H9 (cell line): ENCODE results near the gene KIF26B. TPM values are rescaled to one million over a fixed set of nuclear protein-coding genes. Genes with fewer than 3 reads are reported as not detected.

ENCODE experiments used
- DNase-seq: peaks from one replicate; pipeline ENCODE4 v3.0.0-alpha.2; 2017
- H2AFZ ChIP-seq: one replicate; pipeline ENCODE4 v1.6.1; 2013; ENCODE audit warnings: mild to moderate bottlenecking, low read length, control low read depth, moderate library complexity
- H2AK5ac ChIP-seq: 2 replicates; pipeline ENCODE4 v1.6.1; 2013; ENCODE audit warnings: low read length, control low read depth, mixed read lengths; ENCODE audit not compliant: insufficient read length
- H2BK120ac ChIP-seq: one replicate; pipeline ENCODE4 v1.6.1; 2013; ENCODE audit warnings: low read depth, mild to moderate bottlenecking, low read length, control low read depth, inconsistent platforms; ENCODE audit not compliant: poor library complexity, severe bottlenecking
- H2BK12ac ChIP-seq: 2 replicates; pipeline ENCODE4 v1.6.1; 2013; ENCODE audit warnings: low read length, control low read depth, mixed read lengths, low read depth; ENCODE audit not compliant: insufficient read length
- H2BK15ac ChIP-seq: 2 replicates; pipeline ENCODE4 v1.6.1; 2013; ENCODE audit warnings: low read depth, low read length, control low read depth
- H2BK20ac ChIP-seq: one replicate; pipeline ENCODE4 v1.6.1; 2013; ENCODE audit warnings: low read depth, mild to moderate bottlenecking, low read length, control low read depth, inconsistent platforms; ENCODE audit not compliant: poor library complexity, severe bottlenecking
- H2BK5ac ChIP-seq: 2 replicates; pipeline ENCODE4 v1.6.1; 2013; ENCODE audit warnings: low read length, control low read depth, mixed read lengths; ENCODE audit not compliant: insufficient read length
- H3K14ac ChIP-seq: 2 replicates; pipeline ENCODE4 v1.6.1; 2013; ENCODE audit warnings: low read length, control low read depth; ENCODE audit not compliant: insufficient read depth
- H3K18ac ChIP-seq: 2 replicates; pipeline ENCODE4 v1.6.1; 2013; ENCODE audit warnings: low read depth, mild to moderate bottlenecking, mixed read lengths, low read length, control low read depth; ENCODE audit not compliant: insufficient read length
- H3K23ac ChIP-seq: 2 replicates; pipeline ENCODE4 v1.6.1; 2013; ENCODE audit warnings: low read length, control low read depth, mixed read lengths, low read depth; ENCODE audit not compliant: insufficient read length
- H3K23me2 ChIP-seq: 2 replicates; pipeline ENCODE4 v1.6.1; 2013; ENCODE audit warnings: low read depth, mild to moderate bottlenecking, mixed read lengths, low read length, control low read depth; ENCODE audit not compliant: insufficient read length, poor library complexity, severe bottlenecking
- H3K27ac ChIP-seq: 2 replicates; pipeline ENCODE4 v1.5.1; 2013; ENCODE audit warnings: low read length, control low read depth, mixed read lengths, low read depth; ENCODE audit not compliant: insufficient read length
- H3K27me3 ChIP-seq: 2 replicates; pipeline ENCODE4 v1.6.1; 2013; ENCODE audit warnings: low read length, control low read depth, inconsistent platforms; ENCODE audit not compliant: insufficient read depth
- H3K4ac ChIP-seq: 2 replicates; pipeline ENCODE4 v1.6.1; 2013; ENCODE audit warnings: low read depth, mild to moderate bottlenecking, control low read depth, inconsistent platforms, low read length, moderate library complexity
- H3K4me1 ChIP-seq: 2 replicates; pipeline ENCODE4 v1.6.1; 2013; ENCODE audit warnings: low read length, control low read depth, inconsistent platforms; ENCODE audit not compliant: insufficient read depth
- H3K4me2 ChIP-seq: 2 replicates; pipeline ENCODE4 v1.6.1; 2013; ENCODE audit warnings: low read length, control low read depth, mixed read lengths; ENCODE audit not compliant: insufficient read length, insufficient read depth
- H3K56ac ChIP-seq: 2 replicates; pipeline ENCODE4 v1.6.1; 2013; ENCODE audit warnings: low read depth, mild to moderate bottlenecking, mixed read lengths, low read length, control low read depth; ENCODE audit not compliant: insufficient read length
- H3K79me1 ChIP-seq: 2 replicates; pipeline ENCODE4 v1.6.1; 2013; ENCODE audit warnings: low read depth, mild to moderate bottlenecking, moderate library complexity, low read length, control low read depth, inconsistent platforms; ENCODE audit not compliant: insufficient read depth, poor library complexity, severe bottlenecking
- H3K79me2 ChIP-seq: 2 replicates; pipeline ENCODE4 v1.6.1; 2013; ENCODE audit warnings: low read length, control low read depth, inconsistent platforms; ENCODE audit not compliant: insufficient read depth
- H3K9ac ChIP-seq: 2 replicates; pipeline ENCODE4 v1.6.1; 2013; ENCODE audit warnings: low read length, control low read depth, mixed read lengths; ENCODE audit not compliant: insufficient read length; ENCODE audit errors: extremely low read depth
- H3K9me3 ChIP-seq: one replicate; pipeline ENCODE4 v1.6.1; 2013; ENCODE audit warnings: low read depth, low read length, inconsistent platforms; ENCODE audit not compliant: control insufficient read depth
- H3T11ph ChIP-seq: one replicate; pipeline ENCODE4 v1.6.1; 2013; ENCODE audit warnings: mild to moderate bottlenecking, low read length, control low read depth, inconsistent platforms
- H4K20me1 ChIP-seq: one replicate; pipeline ENCODE4 v1.6.1; 2013; ENCODE audit not compliant: control insufficient read depth, insufficient read length, insufficient read depth
- H4K5ac ChIP-seq: 2 replicates; pipeline ENCODE4 v1.6.1; 2013; ENCODE audit warnings: low read depth, mild to moderate bottlenecking, mixed read lengths, low read length, control low read depth; ENCODE audit not compliant: insufficient read length
- H4K8ac ChIP-seq: replicated peaks from 2 replicates; pipeline ENCODE4 v1.6.1; 2013; ENCODE audit warnings: low read length, control low read depth, mixed read lengths, low read depth; ENCODE audit not compliant: insufficient read length
- H4K91ac ChIP-seq: 2 replicates; pipeline ENCODE4 v1.6.1; 2013; ENCODE audit warnings: low read depth, mild to moderate bottlenecking, moderate library complexity, mixed read lengths, low read length, control low read depth; ENCODE audit not compliant: insufficient read length
- H3K27ac Mint-ChIP-seq, 3 experiments: 2 replicates in 2 of 3; 3 replicates in 1 of 3; pipeline ENCODE4 v1.8.0; 2020 to 2021; ENCODE audit warnings: mixed read lengths in 3 of 3, mild to moderate bottlenecking in 1 of 3, moderate library complexity in 1 of 3
- H3K27me3 Mint-ChIP-seq: 2 replicates; pipeline ENCODE4 v1.8.0; 2021; ENCODE audit warnings: low read depth, mild to moderate bottlenecking, moderate library complexity, mixed read lengths
- H3K36me3 Mint-ChIP-seq, 3 experiments: 2 replicates in 2 of 3; 3 replicates in 1 of 3; pipeline ENCODE4 v1.8.0; 2020 to 2021; ENCODE audit warnings: low read depth in 3 of 3, mixed read lengths in 3 of 3; ENCODE audit not compliant: insufficient read depth in 1 of 3
- H3K4me1 Mint-ChIP-seq, 2 experiments: 2 replicates each; pipeline ENCODE4 v1.8.0; 2020; ENCODE audit warnings: mixed read lengths in 2 of 2
- H3K4me3 Mint-ChIP-seq, 2 experiments: 2 replicates in 1 of 2; 3 replicates in 1 of 2; pipeline ENCODE4 v1.8.0; 2020 to 2021; ENCODE audit warnings: mild to moderate bottlenecking in 2 of 2, mixed read lengths in 2 of 2, moderate library complexity in 1 of 2
- H3K9me3 Mint-ChIP-seq, 2 experiments: 2 replicates in 1 of 2; 3 replicates in 1 of 2; pipeline ENCODE4 v1.8.0; 2020; ENCODE audit warnings: mild to moderate bottlenecking in 2 of 2, mixed read lengths in 2 of 2, moderate library complexity in 1 of 2
- WGBS: extraction: QIAGEN DNeasy Blood & Tissue Kit; methylation state at CpG from one replicate; pipeline ENCODE4 v1.1.7; 2013; ENCODE audit warnings: missing lambda C conversion rate, low lambda C conversion rate, mixed read lengths; ENCODE audit not compliant: insufficient read length; ENCODE audit errors: extremely low coverage; 5-methylcytosine and 5-hydroxymethylcytosine counted together
- total RNA-seq: library from RNA; stranded (reverse); gene quantifications from 2 replicates; pipeline ENCODE4 v1.2.1, GENCODE V29; 2021
- TF ChIP-seq, protein P1 (sequence below): fragments of 200-600 bp; sonication (generic); conservative IDR thresholded peaks from 3 replicates; pipeline ENCODE4 v1.8.0; 2021; ENCODE audit warnings: antibody characterized with exemption, mild to moderate bottlenecking

KIF26B gene
- total RNA-seq, 1 experiment from 2014 or later = 0.13 TPM

DNA sequence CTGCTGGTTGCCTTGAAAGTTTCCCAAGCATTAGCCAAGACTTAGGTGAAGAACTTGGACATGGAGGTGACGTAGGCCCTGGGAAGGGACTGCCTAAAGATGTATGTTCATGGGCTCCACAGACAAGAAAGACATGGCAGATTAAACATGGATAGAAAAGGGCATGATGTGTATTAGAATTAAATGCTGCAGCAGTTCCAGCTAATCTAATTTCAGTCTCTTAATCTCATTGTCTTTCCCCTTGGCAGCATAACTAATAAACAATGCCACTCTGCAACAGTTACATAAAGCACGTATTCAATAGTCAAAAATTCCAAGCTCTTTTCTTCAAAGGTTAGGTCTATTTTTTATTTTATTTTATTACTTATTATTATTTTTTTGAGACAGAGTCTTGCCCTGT, 251.6 kb downstream of the KIF26B start:
- Mint-ChIP-seq H3K9me3 (no peaks in the 10 kb centered on the region), H3K4me1 (peaks cover 12 to 15% of the 10 kb centered on the region in 2 experiments), H3K27ac (no peak overlapping the region), H3K4me3 (no peak overlapping the region), H3K36me3 (no peaks in the 10 kb centered on the region), H3K27me3 (no peaks in the 10 kb centered on the region)
- Histone ChIP-seq H4K20me1 (no peaks in the 10 kb centered on the region), H3K9me3 (no peaks in the 10 kb centered on the region), H3K14ac (no peak overlapping the region), H3K79me1 (no peaks in the 10 kb centered on the region), H4K8ac (no peak overlapping the region), H2BK20ac (no peak overlapping the region), H3K4me1 (0 out of 2 replicates have a peak, but pooled peaks cover 4% of the 10 kb centered on the region), H3K4ac (no peak overlapping the region), H3K56ac (no peak overlapping the region), H3K79me2 (no peaks in the 10 kb centered on the region), H3T11ph (no peak overlapping the region), H3K23ac (no peak overlapping the region), H2BK120ac (no peak overlapping the region), H3K27ac (no peak overlapping the region), H3K18ac (no peak overlapping the region), H2BK5ac (no peak overlapping the region), H2AFZ (no peak overlapping the region), H2BK15ac (no peak overlapping the region), H3K4me2 (no peak overlapping the region), H3K23me2 (no peaks in the 10 kb centered on the region), H2BK12ac (no peak overlapping the region), H3K9ac (no peak overlapping the region), H3K27me3 (no peaks in the 10 kb centered on the region), H4K5ac (no peak overlapping the region), H2AK5ac (no peak overlapping the region), H4K91ac (no peak overlapping the region)
- no peak for DNase-seq
- no CpG with 5 or more reads among the region's 2 CpGs for WGBS
- TF ChIP-seq, protein P1, sequence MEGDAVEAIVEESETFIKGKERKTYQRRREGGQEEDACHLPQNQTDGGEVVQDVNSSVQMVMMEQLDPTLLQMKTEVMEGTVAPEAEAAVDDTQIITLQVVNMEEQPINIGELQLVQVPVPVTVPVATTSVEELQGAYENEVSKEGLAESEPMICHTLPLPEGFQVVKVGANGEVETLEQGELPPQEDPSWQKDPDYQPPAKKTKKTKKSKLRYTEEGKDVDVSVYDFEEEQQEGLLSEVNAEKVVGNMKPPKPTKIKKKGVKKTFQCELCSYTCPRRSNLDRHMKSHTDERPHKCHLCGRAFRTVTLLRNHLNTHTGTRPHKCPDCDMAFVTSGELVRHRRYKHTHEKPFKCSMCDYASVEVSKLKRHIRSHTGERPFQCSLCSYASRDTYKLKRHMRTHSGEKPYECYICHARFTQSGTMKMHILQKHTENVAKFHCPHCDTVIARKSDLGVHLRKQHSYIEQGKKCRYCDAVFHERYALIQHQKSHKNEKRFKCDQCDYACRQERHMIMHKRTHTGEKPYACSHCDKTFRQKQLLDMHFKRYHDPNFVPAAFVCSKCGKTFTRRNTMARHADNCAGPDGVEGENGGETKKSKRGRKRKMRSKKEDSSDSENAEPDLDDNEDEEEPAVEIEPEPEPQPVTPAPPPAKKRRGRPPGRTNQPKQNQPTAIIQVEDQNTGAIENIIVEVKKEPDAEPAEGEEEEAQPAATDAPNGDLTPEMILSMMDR = no peak
